T-helper 2 cell treated with Interferon-gamma antibody and Interleukin-4, amounts not matched to agents 5 μg/mL and 100 μg/mL, for 36 hours (primary cell): Measurements from ENCODE around the gene ERP44.
"Not testable (repeated sequence)": the region's sequence is repeated elsewhere in the genome, so short reads cannot be mapped to it uniquely, and the experiment has no call there.

Source experiments
- DNase-seq: peaks from one replicate; pipeline ENCODE4 v3.0.0; 2021; ENCODE audit warnings: low spot score
- H3K27ac Mint-ChIP-seq: one replicate; pipeline ENCODE4 v1.8.0; 2021; ENCODE audit warnings: mild to moderate bottlenecking, mixed read lengths
- H3K27me3 Mint-ChIP-seq: one replicate; pipeline ENCODE4 v1.8.0; 2021; ENCODE audit warnings: low read depth, mixed read lengths
- H3K36me3 Mint-ChIP-seq: one replicate; pipeline ENCODE4 v1.8.0; 2021; ENCODE audit warnings: low read depth, mixed read lengths
- H3K4me1 Mint-ChIP-seq: one replicate; pipeline ENCODE4 v1.8.0; 2021; ENCODE audit warnings: low read depth, mixed read lengths
- H3K4me3 Mint-ChIP-seq: one replicate; pipeline ENCODE4 v1.8.0; 2022; ENCODE audit warnings: mild to moderate bottlenecking, moderate library complexity, mixed read lengths
- H3K9me3 Mint-ChIP-seq: one replicate; pipeline ENCODE4 v1.8.0; 2021; ENCODE audit warnings: mixed read lengths

ERP44 gene

GRCh38 chr9:100070104-100071041, 28.4 kb downstream of the ERP44 start:
- no peak for DNase-seq
- Mint-ChIP-seq H3K4me3 (no peak overlapping the region), H3K27ac (no peak overlapping the region), H3K36me3 (peaks cover 9% of the 10 kb centered on the region), H3K9me3 (no peaks in the 10 kb centered on the region), H3K27me3 (no peaks in the 10 kb centered on the region), H3K4me1 (peaks cover 15% of the 10 kb centered on the region)

- H3K9me3 Mint-ChIP-seq, H3K4me3 Mint-ChIP-seq, H3K27ac Mint-ChIP-seq, H3K27me3 Mint-ChIP-seq, H3K36me3 Mint-ChIP-seq, DNase-seq: not testable (repeated sequence)
- H3K4me1 Mint-ChIP-seq = peaks cover 15% of the 10 kb centered on the region
Measured at GRCh38 chr9:100069068-100069467, 29.7 kb downstream of the ERP44 start.

GRCh38 chr9:100067990-100068389, 30.8 kb downstream of the ERP44 start:
- not testable (repeated sequence) for H3K27ac Mint-ChIP-seq, H3K36me3 Mint-ChIP-seq, H3K27me3 Mint-ChIP-seq, H3K4me3 Mint-ChIP-seq, DNase-seq, H3K9me3 Mint-ChIP-seq
- peaks cover 13% of the 10 kb centered on the region for H3K4me1 Mint-ChIP-seq

GRCh38 chr9:100066539-100066938, 32.3 kb downstream of the ERP44 start:
- Mint-ChIP-seq H3K27ac (no peak overlapping the region), H3K4me1 (peaks cover 10% of the 10 kb centered on the region), H3K36me3 (peaks cover 9% of the 10 kb centered on the region), H3K9me3 (no peaks in the 10 kb centered on the region), H3K4me3 (no peak overlapping the region), H3K27me3 (no peaks in the 10 kb centered on the region)
- no peak for DNase-seq

GRCh38 chr9:100064872-100065581, 33.8 kb downstream of the ERP44 start:
- Mint-ChIP-seq H3K4me1 (peaks cover 6% of the 10 kb centered on the region), H3K36me3 (peaks cover 10% of the 10 kb centered on the region), H3K9me3 (no peaks in the 10 kb centered on the region), H3K27ac (no peak overlapping the region), H3K27me3 (no peaks in the 10 kb centered on the region), H3K4me3 (no peak overlapping the region)
- no peak for DNase-seq

GRCh38 chr9:100063185-100063584, 35.6 kb downstream of the ERP44 start:
- H3K27ac Mint-ChIP-seq = no peak overlapping the region
- DNase-seq = no peak
- H3K9me3 Mint-ChIP-seq = no peaks in the 10 kb centered on the region
- no peaks in the 10 kb centered on the region for H3K27me3 Mint-ChIP-seq
- H3K36me3 Mint-ChIP-seq = peaks cover 14% of the 10 kb centered on the region
- H3K4me1 Mint-ChIP-seq = peaks cover 10% of the 10 kb centered on the region
- H3K4me3 Mint-ChIP-seq = no peak overlapping the region

DNA sequence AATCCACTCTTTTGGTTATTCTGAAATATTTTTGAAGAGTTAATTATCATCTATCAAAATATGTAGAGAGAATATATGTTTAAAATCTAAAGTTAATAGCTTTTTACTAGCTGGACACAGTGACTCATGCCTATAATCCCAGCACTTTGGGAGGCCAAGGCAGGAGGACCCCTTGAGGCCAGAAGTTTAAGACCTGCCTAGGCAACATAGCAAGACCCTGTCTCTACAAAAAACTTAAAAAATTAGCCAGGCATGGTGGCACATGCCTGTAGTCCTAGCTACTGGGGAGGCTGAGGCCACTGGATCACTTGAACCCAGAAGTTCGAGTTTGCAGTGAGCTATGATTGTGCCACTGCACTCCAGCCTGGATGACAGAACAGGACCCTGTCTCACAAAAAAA, 36.1 kb downstream of the ERP44 start:
- DNase-seq, H3K27me3 Mint-ChIP-seq, H3K4me3 Mint-ChIP-seq, H3K4me1 Mint-ChIP-seq, H3K9me3 Mint-ChIP-seq, H3K27ac Mint-ChIP-seq: not testable (repeated sequence)
- H3K36me3 Mint-ChIP-seq = peaks cover 14% of the 10 kb centered on the region

GRCh38 chr9:100058699-100059579, 39.9 kb downstream of the ERP44 start:
- DNase-seq = no peak
- Mint-ChIP-seq H3K36me3 (peaks cover 13% of the 10 kb centered on the region), H3K9me3 (no peaks in the 10 kb centered on the region), H3K27me3 (no peaks in the 10 kb centered on the region), H3K4me3 (no peak overlapping the region), H3K27ac (no peak overlapping the region), H3K4me1 (peaks cover 3% of the 10 kb centered on the region)

- Mint-ChIP-seq H3K4me1 (peaks cover 3% of the 10 kb centered on the region), H3K36me3 (peaks cover 13% of the 10 kb centered on the region), H3K4me3 (no peak overlapping the region), H3K27ac (no peak overlapping the region), H3K27me3 (no peaks in the 10 kb centered on the region), H3K9me3 (no peaks in the 10 kb centered on the region)
- no peak for DNase-seq
Measured at GRCh38 chr9:100057624-100058023, 41.2 kb downstream of the ERP44 start.

DNA sequence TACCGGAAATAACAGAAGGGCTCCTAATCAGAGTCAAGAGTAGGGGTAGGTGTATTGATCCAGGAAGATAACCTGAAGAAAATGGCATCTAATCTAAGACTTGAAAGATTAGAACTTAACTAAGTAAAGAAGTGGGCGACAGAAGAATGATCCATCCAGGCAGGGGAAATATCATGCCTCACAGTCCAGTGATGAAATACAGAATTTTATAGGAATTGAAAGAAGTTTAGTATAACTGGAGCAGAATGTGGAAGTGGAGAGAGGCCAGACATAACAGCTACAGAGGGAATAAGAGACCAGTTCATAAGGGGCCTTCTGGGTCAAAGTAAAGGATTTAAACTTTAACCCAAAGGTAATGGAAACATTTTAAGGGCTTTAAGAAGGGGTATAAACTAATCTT, 42.2 kb downstream of the ERP44 start:
- H3K36me3 Mint-ChIP-seq = peaks cover 17% of the 10 kb centered on the region
- no peak overlapping the region for H3K4me3 Mint-ChIP-seq
- H3K27ac Mint-ChIP-seq = no peak overlapping the region
- no peaks in the 10 kb centered on the region for H3K27me3 Mint-ChIP-seq
- H3K4me1 Mint-ChIP-seq = peaks cover 3% of the 10 kb centered on the region
- H3K9me3 Mint-ChIP-seq = no peaks in the 10 kb centered on the region
- no peak for DNase-seq

GRCh38 chr9:100052375-100052774, 46.4 kb downstream of the ERP44 start:
- H3K4me3 Mint-ChIP-seq = no peak overlapping the region
- H3K9me3 Mint-ChIP-seq = no peaks in the 10 kb centered on the region
- peaks cover 20% of the 10 kb centered on the region for H3K36me3 Mint-ChIP-seq
- no peak overlapping the region for H3K27ac Mint-ChIP-seq
- no peak for DNase-seq
- no peaks in the 10 kb centered on the region for H3K27me3 Mint-ChIP-seq
- no peaks in the 10 kb centered on the region for H3K4me1 Mint-ChIP-seq

GRCh38 chr9:100049551-100049950, 49.2 kb downstream of the ERP44 start:
- H3K36me3 Mint-ChIP-seq = peaks cover 29% of the 10 kb centered on the region
- H3K9me3 Mint-ChIP-seq = no peaks in the 10 kb centered on the region
- H3K27me3 Mint-ChIP-seq = no peaks in the 10 kb centered on the region
- no peak overlapping the region for H3K4me3 Mint-ChIP-seq
- no peak overlapping the region for H3K27ac Mint-ChIP-seq
- DNase-seq = no peak
- no peaks in the 10 kb centered on the region for H3K4me1 Mint-ChIP-seq

DNA sequence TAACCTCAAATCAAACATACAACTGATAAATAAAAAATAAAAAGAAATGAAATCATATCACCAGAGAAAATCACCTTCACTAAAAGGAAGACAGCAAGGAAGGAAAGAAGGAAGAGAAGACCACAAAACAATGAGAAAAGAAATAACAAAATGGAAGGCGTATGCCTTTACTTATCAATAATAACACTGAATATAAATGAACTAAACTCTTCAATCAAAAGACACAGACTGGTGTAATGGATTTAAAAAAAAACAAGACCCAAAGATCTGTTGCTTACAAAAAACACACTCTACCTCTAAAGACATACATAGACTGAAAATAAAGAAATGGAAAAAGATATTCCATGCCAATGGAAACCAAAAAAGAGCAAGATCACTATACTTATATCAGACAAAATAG, 60.3 kb downstream of the ERP44 start:
- peaks cover 62% of the 10 kb centered on the region for H3K36me3 Mint-ChIP-seq
- no peak for DNase-seq
- H3K27me3 Mint-ChIP-seq = no peaks in the 10 kb centered on the region
- no peak overlapping the region for H3K4me3 Mint-ChIP-seq
- peaks cover 18% of the 10 kb centered on the region for H3K4me1 Mint-ChIP-seq
- no peak overlapping the region for H3K27ac Mint-ChIP-seq
- peaks cover 24% of the 10 kb centered on the region for H3K9me3 Mint-ChIP-seq
